Loucy (cell line): ENCODE measurements around the gene AIG1.

Source experiments
- H2AFZ ChIP-seq: fragments of 200-600 bp; sonication (generic); 2 replicates; pipeline ENCODE4 v1.6.0; 2016; ENCODE audit warnings: antibody characterized with exemption, mild to moderate bottlenecking, low read length, moderate library complexity
- H3F3A ChIP-seq: fragments of 200-600 bp; 2 replicates; pipeline ENCODE4 v1.6.0; 2016; ENCODE audit warnings: antibody characterized with exemption, low read depth, mild to moderate bottlenecking
- H3K27me3 ChIP-seq: fragments of 200-600 bp; sonication (generic); 2 replicates; pipeline ENCODE4 v1.6.1; 2014; ENCODE audit warnings: low read length, mild to moderate bottlenecking; ENCODE audit not compliant: insufficient read depth, poor library complexity, severe bottlenecking
- H3K36me3 ChIP-seq: fragments of 200-600 bp; sonication (generic); 2 replicates; pipeline ENCODE4 v1.6.1; 2016; ENCODE audit warnings: low read length; ENCODE audit not compliant: insufficient read depth
- H3K4me1 ChIP-seq: fragments of 200-600 bp; sonication (generic); 2 replicates; pipeline ENCODE4 v1.5.1; 2014; ENCODE audit warnings: low read length, mild to moderate bottlenecking; ENCODE audit not compliant: insufficient read depth, poor library complexity, severe bottlenecking
- H3K4me2 ChIP-seq: fragments of 200-600 bp; sonication (generic); 2 replicates; pipeline ENCODE4 v1.6.0; 2014; ENCODE audit warnings: antibody characterized with exemption, low read length, low read depth, mild to moderate bottlenecking; ENCODE audit not compliant: poor library complexity, severe bottlenecking
- H3K4me3 ChIP-seq: fragments of 200-600 bp; sonication (generic); 2 replicates; pipeline ENCODE4 v1.5.1; 2014; ENCODE audit warnings: low read length, mild to moderate bottlenecking, mixed read lengths; ENCODE audit not compliant: poor library complexity, severe bottlenecking
- H3K79me2 ChIP-seq: fragments of 200-600 bp; sonication (generic); 2 replicates; pipeline ENCODE4 v1.6.1; 2014; ENCODE audit warnings: low read length; ENCODE audit not compliant: insufficient read depth
- H3K9ac ChIP-seq: fragments of 200-600 bp; sonication (generic); 2 replicates; pipeline ENCODE4 v1.6.0; 2014; ENCODE audit warnings: mild to moderate bottlenecking, low read depth, low read length, moderate library complexity; ENCODE audit not compliant: poor library complexity, severe bottlenecking
- H3K9me2 ChIP-seq: fragments of 200-600 bp; sonication (generic); replicated peaks from 2 replicates; pipeline ENCODE4 v1.6.1; 2016; ENCODE audit warnings: low read depth, low read length, mixed read lengths
- H3K9me3 ChIP-seq: fragments of 200-600 bp; sonication (generic); 2 replicates; pipeline ENCODE4 v1.6.1; 2014; ENCODE audit warnings: mild to moderate bottlenecking, antibody characterized with exemption, low read length, low read depth; ENCODE audit not compliant: insufficient read depth
- H4K20me1 ChIP-seq: fragments of 200-600 bp; sonication (generic); 2 replicates; pipeline ENCODE4 v1.6.0; 2014; ENCODE audit warnings: antibody characterized with exemption, low read length, mild to moderate bottlenecking; ENCODE audit not compliant: insufficient read depth, poor library complexity, severe bottlenecking
- EZH2phosphoT487 ChIP-seq: fragments of 200-600 bp; IDR thresholded peaks from 2 replicates; pipeline ENCODE4 v1.6.1; 2018; ENCODE audit warnings: antibody characterized with exemption, mild to moderate bottlenecking, moderate library complexity, borderline replicate concordance
- TF ChIP-seq, protein P1 (sequence below): fragments of 200-600 bp; sonication (generic); conservative IDR thresholded peaks from 2 replicates; pipeline ENCODE4 v1.5.1; 2014; ENCODE audit warnings: mild to moderate bottlenecking, antibody characterized with exemption, low read length

The AIG1 gene

DNA sequence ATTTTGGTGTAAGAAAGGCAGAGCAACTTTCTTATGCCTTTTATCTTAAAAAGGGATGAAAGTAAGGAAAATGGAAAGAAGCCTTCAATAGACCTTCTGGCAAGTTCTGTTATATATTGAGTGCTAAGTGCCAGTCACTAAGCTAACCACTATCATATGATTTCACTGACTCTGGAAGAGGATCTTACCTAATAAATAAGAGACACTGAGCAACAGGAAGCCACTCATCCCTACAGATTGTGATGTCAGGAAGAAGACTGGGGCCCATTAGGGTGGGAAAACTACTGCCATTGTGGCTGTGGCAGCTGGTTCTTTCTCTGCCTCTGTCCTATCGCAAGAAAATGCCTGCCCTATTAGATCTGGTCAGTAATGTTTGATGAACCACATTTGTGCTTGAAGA lies 89.6 kb downstream of the AIG1 start:
- H3K27me3 ChIP-seq = no peaks in the 10 kb centered on the region

DNA sequence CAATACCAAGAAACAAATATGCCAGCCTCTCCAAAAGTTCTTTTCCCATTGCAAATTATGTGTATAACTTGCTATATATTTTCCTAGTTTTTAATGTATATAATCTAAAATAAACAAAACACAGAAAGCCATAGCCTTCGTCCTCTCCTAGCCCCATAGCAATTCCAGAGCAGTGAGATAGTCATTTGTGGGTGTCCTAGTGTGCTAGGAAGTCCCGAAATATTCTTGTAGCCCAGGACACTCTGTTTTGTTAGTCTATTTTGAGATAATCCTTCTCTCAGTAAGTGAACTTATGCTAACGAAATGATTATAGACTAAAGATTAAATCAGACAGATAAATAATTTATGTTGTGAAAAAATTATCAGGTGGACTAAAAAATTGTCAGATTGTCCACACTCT lies 90.7 kb downstream of the AIG1 start:
- Histone ChIP-seq H2AFZ (no peak overlapping the region), H3K4me3 (no peak overlapping the region), H3K79me2 (no peaks in the 10 kb centered on the region), H3K27me3 (no peaks in the 10 kb centered on the region), H3K9me2 (no peaks in the 10 kb centered on the region), H3K4me1 (peaks cover under 1% of the 10 kb centered on the region), H4K20me1 (no peaks in the 10 kb centered on the region), H3K4me2 (no peak overlapping the region), H3K9me3 (no peaks in the 10 kb centered on the region), H3K36me3 (no peaks in the 10 kb centered on the region), H3F3A (no peaks in the 10 kb centered on the region), H3K9ac (no peak overlapping the region)
- TF ChIP-seq, protein P1, sequence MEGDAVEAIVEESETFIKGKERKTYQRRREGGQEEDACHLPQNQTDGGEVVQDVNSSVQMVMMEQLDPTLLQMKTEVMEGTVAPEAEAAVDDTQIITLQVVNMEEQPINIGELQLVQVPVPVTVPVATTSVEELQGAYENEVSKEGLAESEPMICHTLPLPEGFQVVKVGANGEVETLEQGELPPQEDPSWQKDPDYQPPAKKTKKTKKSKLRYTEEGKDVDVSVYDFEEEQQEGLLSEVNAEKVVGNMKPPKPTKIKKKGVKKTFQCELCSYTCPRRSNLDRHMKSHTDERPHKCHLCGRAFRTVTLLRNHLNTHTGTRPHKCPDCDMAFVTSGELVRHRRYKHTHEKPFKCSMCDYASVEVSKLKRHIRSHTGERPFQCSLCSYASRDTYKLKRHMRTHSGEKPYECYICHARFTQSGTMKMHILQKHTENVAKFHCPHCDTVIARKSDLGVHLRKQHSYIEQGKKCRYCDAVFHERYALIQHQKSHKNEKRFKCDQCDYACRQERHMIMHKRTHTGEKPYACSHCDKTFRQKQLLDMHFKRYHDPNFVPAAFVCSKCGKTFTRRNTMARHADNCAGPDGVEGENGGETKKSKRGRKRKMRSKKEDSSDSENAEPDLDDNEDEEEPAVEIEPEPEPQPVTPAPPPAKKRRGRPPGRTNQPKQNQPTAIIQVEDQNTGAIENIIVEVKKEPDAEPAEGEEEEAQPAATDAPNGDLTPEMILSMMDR = no peak
- TF ChIP-seq EZH2phosphoT487 = no peak

More for the DNA sequence above, 89.6 kb downstream of the AIG1 start:
- H3K9ac ChIP-seq = no peak overlapping the region
- H3K9me2 ChIP-seq = no peaks in the 10 kb centered on the region
- H2AFZ ChIP-seq = no peak overlapping the region
- H3K4me1 ChIP-seq = no peaks in the 10 kb centered on the region
- no peaks in the 10 kb centered on the region for H3K9me3 ChIP-seq
- no peaks in the 10 kb centered on the region for H3K79me2 ChIP-seq
- H3K36me3 ChIP-seq = no peaks in the 10 kb centered on the region
- no peak overlapping the region for H3K4me2 ChIP-seq
- H3K4me3 ChIP-seq = no peak overlapping the region
- H3F3A ChIP-seq = no peaks in the 10 kb centered on the region
- H4K20me1 ChIP-seq = no peaks in the 10 kb centered on the region
- TF ChIP-seq EZH2phosphoT487 = no peak
- TF ChIP-seq, protein P1 = no peak

DNA sequence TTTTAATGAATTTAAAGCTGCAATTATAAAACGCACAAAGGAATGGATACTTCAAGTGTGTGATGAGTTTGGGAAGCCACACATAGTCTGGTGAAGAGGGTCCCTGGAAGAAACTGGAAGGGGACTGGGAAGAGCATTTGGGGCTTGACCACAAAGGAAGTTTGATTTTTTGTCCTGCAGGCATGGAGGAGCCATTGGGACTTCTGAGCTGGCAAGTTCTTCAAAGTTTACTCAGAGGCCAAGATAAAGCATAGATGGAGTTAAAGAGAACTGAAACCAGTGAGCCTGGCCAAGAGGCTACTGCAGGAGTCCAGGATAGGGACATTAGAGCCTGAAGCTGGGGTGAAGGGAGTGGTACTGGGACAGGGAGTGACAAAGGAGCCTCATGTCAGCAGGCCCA lies 95.0 kb downstream of the AIG1 start:
- no peaks in the 10 kb centered on the region for H4K20me1 ChIP-seq
- no peaks in the 10 kb centered on the region for H3K27me3 ChIP-seq
- no peaks in the 10 kb centered on the region for H3K36me3 ChIP-seq
- peaks cover 3% of the 10 kb centered on the region for H3K4me1 ChIP-seq
- H3K4me3 ChIP-seq = no peak overlapping the region
- TF ChIP-seq, protein P1 = no peak
- TF ChIP-seq EZH2phosphoT487 = no peak
- no peak overlapping the region for H3K9ac ChIP-seq
- H3F3A ChIP-seq = no peaks in the 10 kb centered on the region
- no peaks in the 10 kb centered on the region for H3K79me2 ChIP-seq
- H3K4me2 ChIP-seq = no peak overlapping the region
- no peaks in the 10 kb centered on the region for H3K9me2 ChIP-seq
- H2AFZ ChIP-seq = no peak overlapping the region
- H3K9me3 ChIP-seq = no peaks in the 10 kb centered on the region
